NT2/D1 (cell line): Measurements from ENCODE around the gene ADAMTSL1.

Experiments used
- SUZ12 ChIP-seq: IDR thresholded peaks from 2 replicates; pipeline ENCODE4 v1.6.1; 2011; ENCODE audit not compliant: insufficient read length, insufficient read depth; ENCODE audit errors: extremely low read depth
- YY1 ChIP-seq: IDR thresholded peaks from 2 replicates; pipeline ENCODE4 v1.6.1; 2011; ENCODE audit not compliant: insufficient read length, insufficient read depth
- ZNF274 ChIP-seq: IDR thresholded peaks from 2 replicates; pipeline ENCODE4 v1.6.1; 2011; ENCODE audit warnings: mild to moderate bottlenecking, low read depth, low read length

DNA sequence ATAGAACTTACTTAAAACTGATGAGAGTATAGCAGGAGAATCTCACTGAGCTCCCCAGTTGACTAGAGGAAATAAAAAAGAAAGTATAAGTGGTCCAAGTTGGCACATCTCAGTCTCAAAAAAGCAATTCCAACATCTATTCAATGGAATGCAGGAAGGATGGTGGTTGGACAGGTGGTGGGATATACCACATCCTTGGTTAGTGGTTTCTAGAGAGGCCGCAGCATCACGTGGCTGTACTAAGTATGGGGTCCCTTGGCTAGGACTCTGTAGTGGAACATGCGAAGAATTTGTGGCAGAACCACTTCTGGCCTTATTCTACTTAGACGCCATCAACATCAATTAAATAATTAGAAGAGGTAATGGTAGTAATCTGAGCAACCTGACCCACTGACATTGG lies 326.6 kb downstream of the ADAMTSL1 start:
- TF ChIP-seq YY1, result no peak
- no peak for TF ChIP-seq SUZ12
- TF ChIP-seq ZNF274, result no peak
